ENCODE data around the gene PARP9. TPM values are rescaled to one million over a fixed set of nuclear protein-coding genes. Genes with fewer than 3 reads are reported as not detected.

The PARP9 gene
- total and polyA plus RNA-seq, 10 of the 15 experiments (the other 5 are each of a cell fraction or from before 2014, with no cell fraction given) = 34.0 to 122 (median 46.1) TPM

- TF ChIP-seq DPF2 (IDR thresholded peaks at IDR 0.05) (peak; percentile 96), ZZZ3 (IDR thresholded peaks at IDR 0.05; ENCODE audit: control insufficient read depth, insufficient read length, low read depth) (peak; percentile 52), MAX (IDR thresholded peaks at IDR 0.05; ENCODE audit: low read depth, low read length) (no peak), CHD2 (IDR thresholded peaks at IDR 0.05; ENCODE audit: borderline replicate concordance, low read depth, low read length) (peak; percentile 94), STAT1 (conservative IDR thresholded peaks at IDR 0.05) (no peak), SREBF2 (IDR thresholded peaks at IDR 0.05; ENCODE audit: low read length) (no peak), CBX5 (IDR thresholded peaks at IDR 0.05; ENCODE audit: low read depth) (peak; percentile 71; the same call in 1 of the 2 replicates), PRDM15 (CRISPR knock-in tag; IDR thresholded peaks at IDR 0.05) (no peak), CUX1 (IDR thresholded peaks at IDR 0.05; ENCODE audit: insufficient replicate concordance, low read depth, low read length) (no peak), MEF2A (IDR thresholded peaks at IDR 0.05; ENCODE audit: insufficient read depth, low read depth, low read length) (peak; percentile 64; the same call in 1 of the 2 replicates), GATAD2B (conservative IDR thresholded peaks at IDR 0.05; ENCODE audit: low read depth) (peak; percentile 82), MXI1 (IDR thresholded peaks at IDR 0.05; ENCODE audit: low read depth, low read length) (peak; percentile 78), ELK1 (IDR thresholded peaks at IDR 0.05; ENCODE audit: low read depth, low read length) (no peak), HCFC1 (IDR thresholded peaks at IDR 0.05; ENCODE audit: low read length) (no peak), SREBF1 (IDR thresholded peaks at IDR 0.05; ENCODE audit: low read length) (no peak; the same call in 1 of the 2 replicates), IKZF1 (conservative IDR thresholded peaks at IDR 0.05) (peak; percentile 98), NFYB (IDR thresholded peaks at IDR 0.05; ENCODE audit: insufficient read depth, low read depth, low read length) (peak; percentile 59; the same call in 1 of the 2 replicates), TBL1XR1 (IDR thresholded peaks at IDR 0.05; ENCODE audit: low read depth, low read length) (peak; percentile 80), EP300 (IDR thresholded peaks at IDR 0.05; ENCODE audit: borderline replicate concordance in 1 of 2, control insufficient read depth in 1 of 2, low read depth in 2 of 2, low read length in 2 of 2) (peak; percentile 99), SMAD5 (IDR thresholded peaks at IDR 0.05; ENCODE audit: low read depth) (no peak; the same call in 1 of the 2 replicates)
These were observed 12.3 kb upstream of the PARP9 start (continued) for GRCh38 chr3:122576174-122576940.

All from GM12878 (cell line).